ENCODE data around the gene UGT3A1. TPM values are rescaled to one million over a fixed set of nuclear protein-coding genes. Genes with fewer than 3 reads are reported as not detected.

The UGT3A1 gene
- total and polyA plus RNA-seq, 8 donors: 0.92 TPM; not detected in 7

DNA sequence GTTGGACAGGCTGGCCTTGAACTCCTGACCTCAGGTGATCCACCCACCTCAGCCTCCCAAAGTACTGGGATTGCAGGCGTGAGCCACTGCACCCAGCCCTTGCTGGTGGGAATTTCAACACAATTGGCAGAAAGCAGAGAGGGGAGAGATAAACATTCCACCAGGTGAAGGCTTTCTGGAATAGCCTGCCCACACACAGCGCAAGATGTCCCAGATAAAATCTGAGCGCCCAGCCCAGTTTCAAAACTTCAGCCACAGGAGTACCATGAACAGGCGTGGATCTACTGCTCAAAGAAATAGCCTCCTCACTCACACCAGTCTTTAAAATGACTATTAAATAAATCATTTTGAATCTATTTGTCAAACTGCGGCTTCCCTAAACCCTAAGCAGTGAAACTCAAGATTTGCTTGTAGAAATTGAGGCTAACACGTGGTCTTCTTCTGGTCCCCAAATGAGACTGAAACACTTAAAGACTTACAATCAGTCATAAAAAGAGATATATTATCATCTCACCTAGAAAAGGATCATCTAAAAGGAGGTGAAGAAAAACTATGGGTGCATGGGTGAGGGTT is 87.5 kb downstream of the UGT3A1 start:
- H3K4me3 ChIP-seq: no peak overlapping the region
- 81 to 92% (median 84%) methylated on average over 6 of the region's 6 CpGs for WGBS, 5 donors
- no peaks in the 10 kb centered on the region for H3K9me3 ChIP-seq
- TF ChIP-seq POLR2AphosphoS5 (IDR thresholded peaks at IDR 0.05): no peak
- no peaks in the 10 kb centered on the region for H3K36me3 ChIP-seq
- H3K27ac ChIP-seq: no peak overlapping the region
- intact Hi-C loops (cut with DNase I; ENCODE audit: low total_unique reads): no loop called here
- no peak for DNase-seq
- no peaks in the 10 kb centered on the region for H3K27me3 ChIP-seq
- H3K4me1 ChIP-seq: no peaks in the 10 kb centered on the region

GRCh38 chr5:35902046-35902672 is 89.0 kb downstream of the UGT3A1 start:
- Histone ChIP-seq H3K27ac (no peak overlapping the region), H3K9me3 (no peaks in the 10 kb centered on the region), H3K27me3 (no peaks in the 10 kb centered on the region), H3K36me3 (no peaks in the 10 kb centered on the region), H3K4me3 (no peak overlapping the region), H3K4me1 (no peaks in the 10 kb centered on the region)
- TF ChIP-seq CTCF (IDR thresholded peaks at IDR 0.05) (no peak), EP300 (IDR thresholded peaks at IDR 0.05) (no peak), POLR2AphosphoS5 (IDR thresholded peaks at IDR 0.05) (no peak), POLR2A (IDR thresholded peaks at IDR 0.05) (no peak)
- DNase-seq: no peak
- intact Hi-C loops (cut with DNase I; ENCODE audit: low total_unique reads): no loop called here
- 56 to 78% (median 64%) methylated on average over 2 of the region's 2 CpGs for WGBS, 5 donors

Other genes with a start within 250 kb of the UGT3A1 start
- gene IL7R, start 134.5 kb downstream of the UGT3A1 start, total RNA-seq: 100 to 1,000 TPM in 1 of 5 donors, 10 to 100 TPM in 2, 1 to 10 TPM in 2; 2.3 to 124 (median 20.7) TPM
- gene IL7R, start 134.5 kb downstream of the UGT3A1 start, polyA plus RNA-seq: 1 to 10 TPM; 2.2 to 7.5 (median 2.3) TPM
- gene CAPSL, start 52.8 kb downstream of the UGT3A1 start, total RNA-seq: not detected
- gene CAPSL, start 52.8 kb downstream of the UGT3A1 start, polyA plus RNA-seq: not detected
- gene UGT3A2, start 75.5 kb upstream of the UGT3A1 start, total RNA-seq: not detected
- 1 to 10 TPM in 1 of 3 donors, not detected in 2; 2.0 TPM for gene UGT3A2, start 75.5 kb upstream of the UGT3A1 start, polyA plus RNA-seq
- gene LMBRD2, start 160.5 kb upstream of the UGT3A1 start, total RNA-seq: 100 to 1,000 TPM in 1 of 5 donors, 10 to 100 TPM in 2, 1 to 10 TPM in 1, under 1 TPM in 1; 0.58 to 122 (median 10.3) TPM
- 1 to 10 TPM; 1.4 to 2.7 (median 1.7) TPM for gene LMBRD2, start 160.5 kb upstream of the UGT3A1 start, polyA plus RNA-seq
- 10 to 100 TPM in 4 of 5 donors, 1 to 10 TPM in 1; 4.3 to 25.7 (median 20.3) TPM for gene SKP2, start 160.7 kb upstream of the UGT3A1 start, total RNA-seq
- gene SKP2, start 160.7 kb upstream of the UGT3A1 start, polyA plus RNA-seq: 1 to 10 TPM; 2.4 to 4.2 (median 2.9) TPM